CD4-positive, alpha-beta T cell treated with Interleukin-6 for 4 hours (primary cell): ENCODE data around the gene DAB2IP.

ENCODE experiments used
- DNase-seq: peaks from one replicate; pipeline ENCODE4 v3.0.0-alpha.2; 2020; ENCODE audit warnings: mixed read lengths

DAB2IP gene

GRCh38 chr9:121645853-121646807 lies 5.3 kb upstream of the DAB2IP start:
- DNase-seq: no peak

GRCh38 chr9:121646992-121647391 lies 4.4 kb upstream of the DAB2IP start:
- DNase-seq: no peak

- no peak for DNase-seq
These were observed 3.3 kb upstream of the DAB2IP start for GRCh38 chr9:121648172-121648571.

GRCh38 chr9:121648799-121649198 lies 2.6 kb upstream of the DAB2IP start:
- no peak for DNase-seq

- DNase-seq: no peak
These were observed 1.8 kb upstream of the DAB2IP start for GRCh38 chr9:121649476-121650216.

- DNase-seq: no peak
These were observed 1.0 kb upstream of the DAB2IP start for GRCh38 chr9:121650217-121651007.

GRCh38 chr9:121651008-121651294 lies 483 bp upstream of the DAB2IP start:
- no peak for DNase-seq

- no peak for DNase-seq
These were observed 795 bp downstream of the DAB2IP start for GRCh38 chr9:121652021-121652837.

- no peak for DNase-seq
These were observed 1.4 kb downstream of the DAB2IP start for GRCh38 chr9:121652838-121653231.

GRCh38 chr9:121654499-121655140 lies 3.2 kb downstream of the DAB2IP start:
- no peak for DNase-seq

- DNase-seq: no peak
These were observed 3.9 kb downstream of the DAB2IP start for GRCh38 chr9:121655231-121655755.

- no peak for DNase-seq
These were observed 5.6 kb downstream of the DAB2IP start for GRCh38 chr9:121656941-121657470.

- DNase-seq: no peak
These were observed 6.7 kb downstream of the DAB2IP start for GRCh38 chr9:121658166-121658565.

- DNase-seq: no peak
These were observed 7.2 kb downstream of the DAB2IP start for GRCh38 chr9:121658591-121658990.

- DNase-seq: no peak
These were observed 8.9 kb downstream of the DAB2IP start for GRCh38 chr9:121660367-121660766.

GRCh38 chr9:121660876-121661275 lies 9.4 kb downstream of the DAB2IP start:
- DNase-seq: no peak

- DNase-seq: no peak
These were observed 9.9 kb downstream of the DAB2IP start for GRCh38 chr9:121661328-121661727.

- no peak for DNase-seq
These were observed 10.9 kb downstream of the DAB2IP start for GRCh38 chr9:121662359-121662758.

GRCh38 chr9:121662891-121663580 lies 11.6 kb downstream of the DAB2IP start:
- no peak for DNase-seq

GRCh38 chr9:121663591-121663990 lies 12.2 kb downstream of the DAB2IP start:
- no peak for DNase-seq

GRCh38 chr9:121666294-121666693 lies 14.9 kb downstream of the DAB2IP start:
- no peak for DNase-seq
